GM21825 (cell line): ENCODE data around the gene GIPC1.

Source experiments
- ATAC-seq: cut with Tn5 transposase; IDR thresholded peaks from one replicate; pipeline ENCODE4 v1.9.1; 2021; ENCODE audit warnings: mild to moderate bottlenecking, moderate library complexity; ENCODE audit not compliant: unreplicated experiment

GIPC1 gene

GRCh38 chr19:14495672-14496028 is 277 bp downstream of the GIPC1 start:
- peak; percentile 11 for ATAC-seq

- no peak for ATAC-seq
Measured at GRCh38 chr19:14494910-14495671, 836 bp downstream of the GIPC1 start.

GRCh38 chr19:14494411-14494810 is 1.5 kb downstream of the GIPC1 start:
- no peak for ATAC-seq

GRCh38 chr19:14492756-14493337 is 3.1 kb downstream of the GIPC1 start:
- ATAC-seq = no peak

- ATAC-seq = no peak
Measured at GRCh38 chr19:14487370-14488125, 8.4 kb downstream of the GIPC1 start.

DNA sequence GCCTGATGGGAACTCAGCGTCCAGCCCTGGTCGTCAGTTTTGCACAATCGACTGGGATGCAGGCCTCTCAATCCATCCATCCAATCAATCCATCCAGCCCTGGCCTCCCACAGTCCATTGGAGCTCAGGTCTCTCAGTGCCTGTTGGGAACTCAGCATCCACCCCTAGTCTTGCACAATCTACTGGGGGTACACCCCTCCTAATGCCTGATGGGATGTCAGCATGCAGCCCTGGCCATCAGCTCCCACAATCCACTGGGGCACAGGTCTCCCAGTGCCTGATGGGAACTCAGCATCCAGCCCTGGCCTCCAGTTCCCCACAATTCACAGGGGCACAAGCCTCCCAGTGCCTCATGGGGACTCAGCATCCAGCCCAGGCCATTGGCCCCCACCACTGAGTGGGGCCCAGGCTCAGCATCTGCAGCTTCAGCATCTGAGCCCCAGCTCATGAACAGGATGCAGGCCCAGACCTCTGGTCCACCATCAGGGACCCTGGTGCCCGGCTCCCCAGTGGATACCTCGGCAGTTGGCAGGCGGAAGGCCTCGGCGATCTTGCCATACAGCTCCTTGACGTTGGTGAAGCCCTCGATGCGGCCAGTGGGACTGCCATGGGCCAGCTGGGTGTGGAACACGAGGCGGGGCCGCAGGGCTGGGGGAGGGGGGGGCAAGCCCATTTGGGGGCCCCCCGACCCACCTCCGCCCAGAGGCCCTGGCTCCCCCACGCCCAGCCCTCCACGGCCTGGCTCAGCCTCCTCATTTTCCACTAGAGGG is 13.6 kb downstream of the GIPC1 start:
- no peak for ATAC-seq

- no peak for ATAC-seq
Measured at GRCh38 chr19:14480700-14481079, 15.2 kb downstream of the GIPC1 start.

DNA sequence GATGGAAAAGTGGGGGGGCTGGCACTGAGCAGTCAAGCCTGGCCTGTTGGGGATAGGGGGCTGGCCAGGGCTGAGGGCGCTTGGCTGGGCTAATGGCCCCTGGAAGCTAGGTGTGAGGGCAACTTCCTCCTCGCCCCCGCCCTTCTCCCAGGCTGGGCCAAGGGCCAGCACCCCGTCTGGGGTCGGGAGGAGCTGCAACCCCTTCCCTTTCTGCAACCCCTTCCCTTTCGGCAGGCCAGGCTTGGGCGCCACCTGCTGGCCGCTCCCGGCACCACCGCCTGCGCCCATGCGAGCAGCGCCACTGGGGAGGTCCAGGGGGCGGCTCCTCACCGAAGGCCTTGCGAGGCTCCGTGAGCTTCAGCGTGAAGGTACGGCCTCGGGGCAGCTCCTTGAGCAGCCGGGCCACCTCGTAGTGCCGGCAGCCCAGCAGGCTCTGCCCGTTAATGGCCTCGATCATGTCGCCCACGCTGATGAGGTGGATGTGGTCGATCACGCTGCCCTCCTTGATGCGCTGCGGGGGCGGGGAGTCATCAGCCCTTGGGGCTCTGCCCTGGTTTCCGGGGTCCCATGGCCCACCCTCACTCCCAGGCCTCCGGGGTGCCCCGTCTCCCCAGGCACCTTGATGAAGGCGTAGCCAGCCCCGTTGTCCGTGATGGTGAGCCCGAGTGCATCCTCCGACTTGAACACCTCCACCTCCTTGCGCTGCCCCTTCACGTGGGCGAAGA is 15.8 kb downstream of the GIPC1 start:
- no peak for ATAC-seq

GRCh38 chr19:14479309-14479974 is 16.5 kb downstream of the GIPC1 start:
- ATAC-seq = no peak

- ATAC-seq = no peak
Measured at GRCh38 chr19:14478113-14478545, 17.8 kb downstream of the GIPC1 start.

- no peak for ATAC-seq
Measured at GRCh38 chr19:14477418-14478112, 18.4 kb downstream of the GIPC1 start.

DNA sequence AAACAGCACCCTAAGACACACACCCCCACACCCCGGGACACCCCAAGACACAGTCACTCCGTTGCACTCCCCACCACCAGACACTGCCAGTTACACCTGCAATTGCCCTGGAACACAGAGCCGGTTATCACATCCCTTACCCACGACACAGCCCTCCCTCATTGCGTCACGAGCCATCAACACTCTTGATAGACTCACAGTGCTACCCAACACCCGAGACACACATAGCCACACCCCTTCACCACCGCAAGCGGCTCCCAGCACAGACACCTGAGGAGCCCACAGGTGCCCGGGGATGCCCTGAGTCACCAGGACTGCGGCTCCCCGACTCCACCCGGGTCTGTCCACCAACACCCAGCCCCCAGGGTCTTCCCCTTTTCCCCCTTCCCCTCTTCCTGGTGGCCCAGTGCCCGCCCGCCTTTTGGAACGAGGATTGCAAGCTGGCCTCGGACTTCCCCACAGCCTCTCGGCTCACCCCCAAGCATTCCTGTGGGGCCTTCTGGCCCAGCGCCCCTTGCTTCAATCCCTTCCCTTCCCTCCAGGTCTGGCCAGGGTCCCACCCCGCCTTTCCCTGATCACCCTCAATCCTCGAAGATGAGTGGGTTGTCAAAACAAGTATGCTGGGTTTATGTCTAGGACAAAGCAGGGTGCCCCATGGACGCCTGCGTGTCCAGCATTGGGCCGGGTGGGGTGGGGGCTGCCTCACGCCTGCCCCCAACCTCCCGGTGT is 19.1 kb downstream of the GIPC1 start:
- ATAC-seq = no peak

GRCh38 chr19:14476327-14476672 is 19.6 kb downstream of the GIPC1 start:
- no peak for ATAC-seq

DNA sequence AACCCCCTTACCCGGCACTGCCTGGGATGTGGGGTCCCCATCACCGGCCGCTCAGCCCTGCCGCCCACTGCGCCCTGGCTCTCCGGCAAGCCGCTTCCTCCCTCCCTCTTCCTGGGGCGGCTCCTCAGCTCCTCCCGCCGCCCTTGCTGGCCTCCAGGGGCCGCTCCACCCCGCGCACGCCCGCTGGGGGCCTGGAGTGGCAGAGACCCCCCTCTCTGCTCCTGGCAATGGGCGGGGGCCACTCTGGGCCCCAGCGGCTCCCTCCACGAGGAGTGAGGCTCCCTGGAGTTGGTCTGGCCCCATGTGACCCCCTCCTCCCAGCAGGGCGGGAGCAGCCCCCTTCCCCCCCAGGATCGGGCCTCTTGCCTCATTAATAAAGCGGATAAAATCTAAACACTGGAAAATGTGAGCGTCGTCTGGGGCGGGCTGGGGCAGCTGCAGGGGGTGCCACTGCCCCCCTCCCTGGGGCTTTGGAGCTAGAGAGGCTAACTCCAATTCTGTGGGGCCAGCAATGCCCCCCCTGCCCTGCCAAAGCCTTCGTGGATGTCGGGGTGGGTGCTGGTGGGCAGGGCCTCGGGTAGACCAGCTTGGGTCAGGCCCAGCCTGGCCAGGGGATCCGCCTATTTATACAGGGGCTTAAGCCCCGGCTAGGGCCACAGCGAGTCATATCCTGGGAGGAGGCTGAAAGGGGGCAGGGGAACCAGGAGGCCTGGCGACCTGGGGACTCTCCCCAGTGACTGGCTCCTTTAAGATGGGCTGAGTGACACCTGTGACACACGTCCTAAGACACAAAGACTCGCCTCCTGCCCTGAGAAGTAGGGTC is 20.5 kb downstream of the GIPC1 start, which contains the start of gene PTGER1:
Gene PTGER1 (minus strand): TSS at position 104 of the 823 bp plus-strand sequence. CDS start 1,034 bp downstream, outside the sequence.
- no peak for ATAC-seq

DNA sequence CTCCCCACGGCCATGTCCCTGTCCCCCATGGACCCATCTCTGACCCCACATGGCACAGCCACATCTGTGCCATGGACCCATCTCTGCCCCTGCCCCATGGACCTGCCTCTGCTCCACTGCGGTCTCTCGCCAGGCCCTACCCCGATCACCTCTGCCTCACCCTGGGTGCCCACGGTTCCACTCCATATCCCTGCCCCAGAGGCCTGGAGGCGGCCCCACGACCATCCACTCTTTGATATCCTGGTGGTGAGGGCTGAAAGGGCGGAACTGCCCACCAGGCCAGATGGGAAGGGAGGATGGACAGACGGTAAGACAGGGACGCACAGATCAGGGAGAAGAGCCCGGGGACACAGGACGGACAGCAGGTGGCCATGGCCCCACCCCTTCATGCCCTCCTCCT is 21.1 kb downstream of the GIPC1 start:
- ATAC-seq = no peak

DNA sequence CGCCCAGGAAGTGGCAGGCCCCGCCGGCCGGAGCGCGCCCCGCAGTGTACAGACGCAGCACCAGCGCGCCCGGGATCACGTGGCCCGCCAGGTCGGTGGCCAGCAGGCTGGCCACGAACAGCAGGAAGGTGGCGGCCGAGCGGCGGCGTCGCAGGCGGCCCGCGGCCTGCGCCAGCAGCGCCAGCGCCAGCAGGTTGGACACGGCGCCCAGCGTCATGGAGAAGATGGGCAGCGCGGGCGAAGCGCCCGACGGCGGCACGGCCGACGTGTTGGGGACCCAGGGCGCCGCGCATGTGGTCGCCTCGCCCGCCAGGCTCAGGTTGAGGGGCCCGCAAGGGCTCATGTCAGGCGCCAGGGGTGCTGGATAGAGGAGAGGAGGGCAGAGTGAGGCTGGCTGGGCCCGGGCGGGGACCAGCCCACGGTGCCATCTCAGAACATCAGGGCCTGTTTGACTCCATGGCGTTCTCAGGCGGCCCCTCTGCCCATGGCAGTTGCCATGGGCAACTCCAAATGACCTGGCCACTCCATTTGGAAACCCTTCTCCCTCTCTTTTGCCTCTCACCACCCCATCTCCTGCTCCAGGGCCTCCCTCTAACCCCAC is 21.8 kb downstream of the GIPC1 start:
- no peak for ATAC-seq
